Stromal cell of bone marrow (primary cell): Measurements from ENCODE around the gene RNF111.
"Not testable (repeated sequence)": the region's sequence is repeated elsewhere in the genome, so short reads cannot be mapped to it uniquely, and the experiment has no call there.

ENCODE experiments used
- DNase-seq: peaks from one replicate; pipeline ENCODE4 v3.0.0-alpha.2; 2012; ENCODE audit warnings: low read depth

Gene RNF111

GRCh38 chr15:59000251-59000650, 12.8 kb downstream of the RNF111 start:
- not testable (repeated sequence) for DNase-seq

- DNase-seq = no peak
Observed at GRCh38 chr15:59001946-59002345, 14.5 kb downstream of the RNF111 start.

- no peak for DNase-seq
Observed at GRCh38 chr15:59002418-59002859, 15.0 kb downstream of the RNF111 start.

GRCh38 chr15:59005579-59005978, 18.1 kb downstream of the RNF111 start:
- DNase-seq = no peak

- DNase-seq = no peak
Observed at GRCh38 chr15:59008086-59008485, 20.6 kb downstream of the RNF111 start.

GRCh38 chr15:59011262-59011952, 23.9 kb downstream of the RNF111 start:
- DNase-seq = no peak

- no peak for DNase-seq
Observed at GRCh38 chr15:59013246-59013873, 25.9 kb downstream of the RNF111 start.

- DNase-seq = no peak
Observed at GRCh38 chr15:59014068-59014467, 26.6 kb downstream of the RNF111 start.

- DNase-seq = no peak
Observed at GRCh38 chr15:59017449-59017848, 30.0 kb downstream of the RNF111 start.

- DNase-seq = no peak
Observed at GRCh38 chr15:59018833-59019232, 31.4 kb downstream of the RNF111 start.

- no peak for DNase-seq
Observed at GRCh38 chr15:59020322-59020721, 32.9 kb downstream of the RNF111 start.

- DNase-seq = no peak
Observed at GRCh38 chr15:59022188-59022587, 34.7 kb downstream of the RNF111 start.

- no peak for DNase-seq
Observed at GRCh38 chr15:59026207-59026606, 38.7 kb downstream of the RNF111 start.

- no peak for DNase-seq
Observed at GRCh38 chr15:59028387-59028955, 41.0 kb downstream of the RNF111 start.

- DNase-seq = no peak
Observed at GRCh38 chr15:59029554-59029953, 42.1 kb downstream of the RNF111 start.

GRCh38 chr15:59035201-59035600, 47.7 kb downstream of the RNF111 start:
- no peak for DNase-seq

- DNase-seq = no peak
Observed at GRCh38 chr15:59039225-59039624, 51.8 kb downstream of the RNF111 start.

GRCh38 chr15:59042041-59042440, 54.6 kb downstream of the RNF111 start:
- DNase-seq = no peak

GRCh38 chr15:59048897-59049296, 61.4 kb downstream of the RNF111 start:
- no peak for DNase-seq

- no peak for DNase-seq
Observed at GRCh38 chr15:59051873-59052861, 64.7 kb downstream of the RNF111 start.

GRCh38 chr15:59052915-59053407, 65.5 kb downstream of the RNF111 start:
- no peak for DNase-seq

- DNase-seq = no peak
Observed at GRCh38 chr15:59053482-59053881, 66.0 kb downstream of the RNF111 start.
